Activated effector memory CD4-positive, alpha-beta T cell treated with Interleukin-2 at 50 U/mL for 16 hours (primary cell): ENCODE measurements around the gene EIF4E3.

Source experiments
- DNase-seq: peaks from one replicate; pipeline ENCODE4 v3.0.0-alpha.2; 2020

The EIF4E3 gene

DNA sequence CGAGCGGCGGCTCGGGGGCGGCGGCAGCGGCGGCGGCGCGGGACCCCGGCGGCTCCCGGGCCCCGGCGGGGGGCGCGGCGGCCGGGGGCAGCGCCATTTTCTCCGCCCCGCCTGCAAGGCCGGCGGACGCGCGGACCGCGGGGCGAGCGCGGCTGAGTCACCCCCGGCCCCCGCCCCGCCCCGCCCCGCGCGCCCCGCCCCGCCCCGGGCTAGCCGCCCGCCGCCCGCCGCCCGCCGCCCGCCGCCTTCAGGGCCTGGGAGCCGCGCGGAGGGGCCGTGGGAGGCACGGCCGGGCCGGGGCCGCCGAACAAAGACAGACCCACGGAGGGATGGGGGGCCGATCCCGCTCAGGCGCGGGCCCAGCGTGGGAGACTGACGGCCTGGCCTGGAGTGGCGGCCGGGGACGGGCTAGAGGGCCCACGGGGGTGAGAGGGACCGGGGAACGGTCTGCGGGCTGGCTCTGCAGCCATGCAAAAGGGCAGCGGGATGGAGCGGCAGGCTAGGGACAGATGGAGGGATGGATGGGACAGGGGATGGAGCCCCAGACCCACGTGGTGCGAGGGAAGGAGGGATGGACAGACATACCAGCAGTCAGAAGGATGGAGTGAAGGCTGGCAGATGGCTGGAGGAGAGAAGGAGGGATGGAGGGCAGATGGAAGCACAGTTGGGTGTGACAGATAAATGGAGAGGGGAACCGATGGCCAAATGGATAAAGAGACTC, at the start of gene EIF4E3:
Gene EIF4E3 (minus strand): TSS at position 132 of the 721 bp plus-strand sequence. CDS start 35 bp downstream, at position 97.
- no peak for DNase-seq

DNA sequence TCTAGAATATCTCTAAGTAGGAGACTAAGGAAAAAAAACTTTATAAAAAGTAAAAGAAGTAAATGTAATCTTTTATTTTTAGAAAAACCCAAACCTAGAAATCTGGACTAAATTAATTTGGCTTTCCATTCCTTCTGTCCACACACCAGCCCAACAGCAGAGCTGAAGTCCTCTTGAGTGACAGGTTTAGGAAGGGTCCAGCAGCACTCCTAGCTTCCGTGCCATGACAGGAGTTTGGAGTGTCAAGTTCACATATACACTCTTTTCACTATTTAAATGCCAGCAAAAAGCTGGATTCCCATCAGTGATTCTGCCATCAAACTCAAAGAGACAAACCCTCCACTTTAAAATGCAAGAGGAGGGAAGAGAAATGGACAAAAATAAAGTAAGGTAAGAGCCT, 46.7 kb upstream of the EIF4E3 start:
- no peak for DNase-seq

DNA sequence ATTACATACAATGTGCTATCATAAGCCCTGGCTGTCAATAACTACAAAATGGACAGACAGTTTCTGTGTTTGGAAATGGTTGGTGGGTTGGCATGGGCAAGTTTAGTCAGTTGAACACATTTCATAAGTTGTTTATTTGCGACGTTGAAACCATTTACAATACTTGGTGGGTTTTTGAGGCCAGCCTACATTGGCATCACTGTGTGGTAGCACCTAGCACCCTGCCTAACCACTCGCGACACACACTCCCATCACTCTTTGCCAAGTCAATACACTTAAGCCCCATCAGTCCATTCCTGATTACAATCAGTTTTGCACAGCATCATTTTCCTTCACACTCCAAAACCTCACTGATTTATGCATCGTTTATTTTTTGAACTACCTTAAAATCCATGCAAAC, 45.9 kb upstream of the EIF4E3 start:
- DNase-seq, result no peak

DNA sequence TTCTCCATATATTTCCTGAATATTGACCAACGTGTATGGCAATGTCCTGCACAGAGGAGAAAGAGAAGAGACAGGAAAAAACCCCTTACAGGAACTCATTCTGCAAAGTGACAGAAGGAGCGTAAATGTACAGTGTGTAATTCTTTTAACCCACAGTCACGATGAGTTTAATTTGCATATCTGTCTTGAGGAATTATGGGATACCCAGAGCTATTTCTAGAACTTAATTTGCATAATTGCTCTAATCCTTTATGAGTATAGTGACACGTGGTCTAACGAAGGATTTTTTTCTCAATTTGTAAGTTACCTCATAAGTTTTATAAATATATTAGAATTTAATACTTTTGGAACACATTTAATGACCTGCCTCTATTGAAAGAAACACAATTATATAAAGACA, 38.2 kb upstream of the EIF4E3 start:
- no peak for DNase-seq

DNA sequence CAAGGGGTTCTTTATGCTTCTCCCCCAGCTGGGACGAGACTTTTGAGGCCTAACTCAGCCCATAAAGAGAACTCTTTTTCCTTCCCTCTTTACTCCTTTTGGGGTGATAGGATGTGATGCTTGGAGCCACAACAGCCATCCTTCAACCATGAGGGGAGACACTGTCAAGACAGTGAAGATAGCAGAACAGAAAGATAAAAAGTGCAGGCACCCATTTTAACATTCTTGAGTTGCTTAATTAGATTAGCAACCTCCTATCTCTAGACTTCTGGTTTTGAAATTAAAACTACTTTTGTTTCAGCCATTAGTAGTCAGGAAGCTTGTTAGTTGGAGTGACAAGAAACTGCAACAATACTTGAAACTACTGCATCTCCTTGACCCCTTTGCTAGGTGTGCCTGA, 34.9 kb upstream of the EIF4E3 start:
- DNase-seq, result no peak

DNA sequence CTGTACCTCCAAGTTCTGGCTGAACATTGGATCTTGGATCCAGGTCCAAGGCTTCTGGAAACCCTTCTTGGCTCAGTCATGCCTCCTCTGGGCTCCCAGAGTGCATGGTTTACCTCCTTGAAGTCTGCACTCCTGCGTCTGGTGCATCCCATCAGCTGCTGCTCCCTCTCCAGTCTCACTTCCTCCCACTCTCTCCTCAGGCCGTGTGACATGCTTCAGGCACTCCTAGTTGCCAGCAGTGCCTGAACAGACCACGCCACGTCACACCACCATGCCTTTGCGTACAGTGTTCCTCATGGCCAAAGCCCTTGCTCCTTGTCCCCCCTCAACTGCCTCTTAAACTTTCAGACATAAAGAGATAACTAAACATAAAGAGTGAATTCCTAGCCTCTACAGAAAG, 34.2 kb upstream of the EIF4E3 start:
- DNase-seq, result no peak

DNA sequence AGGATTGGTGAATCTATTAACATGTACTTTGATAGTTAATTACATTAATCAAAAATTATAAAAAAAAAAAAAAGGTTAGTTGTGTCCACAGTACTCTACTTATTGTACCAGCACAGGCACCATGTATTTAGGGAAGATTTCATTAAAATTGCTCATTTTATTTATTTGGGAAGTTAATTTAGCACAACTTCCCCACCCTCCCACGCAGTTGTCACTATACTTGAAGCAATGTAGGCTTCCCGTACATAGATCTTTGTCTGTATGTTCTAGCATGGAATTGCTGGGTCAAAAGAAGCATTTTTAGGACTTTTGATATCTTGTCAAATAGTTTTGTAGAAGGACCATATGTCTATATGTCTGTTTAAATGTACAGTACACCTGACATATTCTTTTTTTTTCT, 32.9 kb upstream of the EIF4E3 start:
- no peak for DNase-seq

DNA sequence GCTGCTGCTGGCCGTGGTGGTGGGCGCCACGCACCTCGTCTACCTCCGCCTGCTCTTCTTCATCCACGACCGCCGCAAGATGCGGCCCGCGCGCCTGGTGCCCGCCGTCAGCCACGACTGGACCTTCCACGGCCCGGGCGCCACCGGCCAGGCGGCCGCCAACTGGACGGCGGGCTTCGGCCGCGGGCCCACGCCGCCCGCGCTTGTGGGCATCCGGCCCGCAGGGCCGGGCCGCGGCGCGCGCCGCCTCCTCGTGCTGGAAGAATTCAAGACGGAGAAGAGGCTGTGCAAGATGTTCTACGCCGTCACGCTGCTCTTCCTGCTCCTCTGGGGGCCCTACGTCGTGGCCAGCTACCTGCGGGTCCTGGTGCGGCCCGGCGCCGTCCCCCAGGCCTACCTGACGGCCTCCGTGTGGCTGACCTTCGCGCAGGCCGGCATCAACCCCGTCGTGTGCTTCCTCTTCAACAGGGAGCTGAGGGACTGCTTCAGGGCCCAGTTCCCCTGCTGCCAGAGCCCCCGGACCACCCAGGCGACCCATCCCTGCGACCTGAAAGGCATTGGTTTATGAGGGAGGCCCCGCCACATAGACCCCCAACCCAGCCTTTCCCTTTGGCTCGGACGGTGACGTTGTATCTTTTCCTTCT, 29.5 kb upstream of the EIF4E3 start:
- DNase-seq, result no peak

DNA sequence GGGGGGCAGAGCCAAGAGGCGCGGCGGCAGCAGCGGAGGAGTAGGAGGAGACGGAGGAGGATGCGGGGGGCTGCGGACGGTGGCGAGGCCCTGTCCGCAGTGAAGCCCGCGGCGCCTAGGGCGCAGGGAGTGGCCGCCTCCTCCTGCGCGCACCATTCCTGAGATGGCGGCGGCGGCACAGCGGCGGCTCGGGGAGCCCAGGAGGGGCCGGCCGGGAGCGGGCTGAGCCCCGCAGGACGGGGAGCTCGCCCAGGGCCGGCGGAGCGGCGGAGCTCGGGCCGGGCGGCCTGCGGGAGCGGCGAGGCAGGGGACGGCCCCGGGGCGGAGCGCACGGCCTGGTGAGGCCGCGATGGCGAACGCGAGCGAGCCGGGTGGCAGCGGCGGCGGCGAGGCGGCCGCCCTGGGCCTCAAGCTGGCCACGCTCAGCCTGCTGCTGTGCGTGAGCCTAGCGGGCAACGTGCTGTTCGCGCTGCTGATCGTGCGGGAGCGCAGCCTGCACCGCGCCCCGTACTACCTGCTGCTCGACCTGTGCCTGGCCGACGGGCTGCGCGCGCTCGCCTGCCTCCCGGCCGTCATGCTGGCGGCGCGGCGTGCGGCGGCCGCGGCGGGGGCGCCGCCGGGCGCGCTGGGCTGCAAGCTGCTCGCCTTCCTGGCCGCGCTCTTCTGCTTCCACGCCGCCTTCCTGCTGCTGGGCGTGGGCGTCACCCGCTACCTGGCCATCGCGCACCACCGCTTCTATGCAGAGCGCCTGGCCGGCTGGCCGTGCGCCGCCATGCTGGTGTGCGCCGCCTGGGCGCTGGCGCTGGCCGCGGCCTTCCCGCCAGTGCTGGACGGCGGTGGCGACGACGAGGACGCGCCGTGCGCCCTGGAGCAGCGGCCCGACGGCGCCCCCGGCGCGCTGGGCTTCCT, 28.8 kb upstream of the EIF4E3 start, which contains the start of gene GPR27:
Gene GPR27 (plus strand): TSS at position 155 of the 909 bp plus-strand sequence. CDS start 195 bp downstream, at position 350.
- no peak for DNase-seq

DNA sequence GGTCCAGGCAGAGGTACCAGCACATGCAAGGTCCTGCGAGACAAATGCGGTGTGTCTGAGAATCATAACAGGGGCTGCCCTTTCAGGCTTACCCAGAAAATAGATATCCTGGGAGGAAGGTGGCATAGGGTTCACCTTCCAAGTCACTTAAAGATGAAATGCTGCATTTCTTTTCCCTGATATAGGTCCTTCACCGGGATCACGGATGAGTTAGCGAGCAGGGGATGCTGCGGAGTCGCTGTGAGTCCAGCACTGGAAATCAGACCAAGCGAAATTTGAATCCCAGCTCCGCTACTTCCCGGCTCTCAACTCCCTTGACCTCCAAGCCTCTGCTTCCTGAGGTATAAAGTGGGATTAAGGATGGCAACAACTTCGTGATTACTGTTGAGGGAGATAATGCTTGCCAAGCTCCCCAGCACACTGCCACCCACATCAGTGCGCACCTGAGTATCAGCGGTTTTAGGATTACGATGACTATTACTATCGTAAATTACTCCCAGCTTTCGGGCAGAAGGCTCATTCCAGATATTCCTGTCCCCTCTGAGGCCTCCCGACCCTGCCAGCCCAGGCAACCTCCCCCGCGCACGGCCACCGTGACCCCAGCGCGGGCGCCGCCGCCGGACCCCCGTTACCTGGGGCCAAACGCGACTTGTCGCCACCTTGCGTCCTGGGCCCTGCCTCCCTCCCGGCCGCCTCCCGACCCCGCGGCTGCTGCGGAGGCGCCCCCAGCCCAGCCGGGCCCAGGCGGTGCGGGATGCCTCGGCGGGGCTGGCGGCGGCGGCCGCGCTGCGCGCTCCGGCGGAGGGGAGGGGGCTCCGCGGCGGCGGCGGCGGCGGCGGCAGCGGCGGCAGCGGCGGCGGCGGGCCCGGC, 27.9 kb upstream of the EIF4E3 start:
- DNase-seq, result no peak

DNA sequence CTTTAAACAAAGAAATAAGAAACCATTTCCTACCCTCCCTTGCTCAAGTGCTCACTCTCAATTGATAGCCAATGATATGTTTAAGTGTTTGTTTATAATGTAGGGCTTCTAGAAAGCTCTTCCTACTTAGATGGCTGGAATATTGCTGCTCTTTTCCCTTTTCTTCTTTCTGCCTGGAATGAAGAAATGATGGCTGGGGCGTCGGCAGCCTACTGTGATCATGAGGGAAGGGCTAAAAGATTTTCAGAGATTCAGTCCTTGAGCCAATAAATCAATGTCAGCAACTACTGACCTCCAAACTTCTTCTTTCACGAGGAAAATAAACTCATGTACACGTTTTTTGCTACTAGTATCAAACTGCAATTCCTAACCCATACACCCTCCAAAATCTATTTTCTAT, 26.4 kb upstream of the EIF4E3 start:
- no peak for DNase-seq

DNA sequence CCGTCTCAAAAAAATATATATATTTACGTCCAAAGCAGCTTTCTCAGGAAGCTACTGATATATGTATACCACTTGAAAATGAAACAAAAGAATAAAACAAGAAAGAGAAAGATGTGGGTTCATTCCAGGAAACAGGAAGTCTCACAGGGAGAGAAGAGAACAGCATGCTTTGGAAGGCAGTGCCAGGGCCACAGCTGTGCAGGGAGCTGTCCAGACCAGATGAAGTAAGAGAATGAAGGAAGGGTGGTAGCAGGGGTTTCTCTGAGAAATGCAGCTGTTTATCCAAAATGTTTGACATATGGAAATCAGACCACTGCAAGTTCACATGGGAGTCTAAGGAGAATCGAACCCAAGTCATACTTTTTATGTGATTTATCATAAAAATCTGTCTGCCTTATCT, 19.5 kb upstream of the EIF4E3 start:
- no peak for DNase-seq

DNA sequence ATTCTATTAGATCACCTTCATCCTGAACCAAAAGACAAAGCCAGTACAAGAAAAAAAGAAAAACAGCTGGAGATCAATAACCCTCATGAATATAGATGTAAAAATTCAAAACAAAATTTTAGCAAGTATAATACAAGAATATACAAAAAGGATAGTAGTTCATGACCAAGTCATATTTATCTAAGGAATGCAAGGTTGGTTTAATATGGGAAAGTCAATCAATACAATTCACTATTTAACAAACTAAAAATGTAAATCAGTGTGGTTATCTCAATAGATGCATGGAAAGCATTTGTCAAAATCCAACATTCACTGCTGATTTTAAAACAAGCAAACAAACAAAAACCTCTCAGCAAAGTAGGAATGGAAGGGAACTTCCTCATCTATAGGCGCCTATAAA, 17.4 kb upstream of the EIF4E3 start:
- no peak for DNase-seq

DNA sequence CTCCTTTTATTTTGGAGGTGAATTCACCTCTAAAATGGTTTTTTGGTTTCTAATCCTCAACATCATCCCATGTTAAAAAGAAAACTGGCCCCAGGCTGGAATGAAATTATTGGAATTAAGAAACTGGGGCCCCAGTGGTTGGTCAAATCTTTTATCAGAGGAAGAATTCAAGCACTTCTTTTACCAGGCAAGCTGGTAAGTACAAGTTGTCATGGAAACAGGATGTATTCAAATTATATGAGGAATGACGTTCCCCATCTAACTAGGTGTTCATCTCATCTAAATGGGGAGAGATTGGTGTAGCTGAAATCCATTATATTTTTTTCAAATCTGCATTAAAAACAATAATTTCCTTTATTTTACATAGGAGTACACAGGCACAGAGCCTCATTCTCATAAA, 9.7 kb upstream of the EIF4E3 start:
- no peak for DNase-seq

DNA sequence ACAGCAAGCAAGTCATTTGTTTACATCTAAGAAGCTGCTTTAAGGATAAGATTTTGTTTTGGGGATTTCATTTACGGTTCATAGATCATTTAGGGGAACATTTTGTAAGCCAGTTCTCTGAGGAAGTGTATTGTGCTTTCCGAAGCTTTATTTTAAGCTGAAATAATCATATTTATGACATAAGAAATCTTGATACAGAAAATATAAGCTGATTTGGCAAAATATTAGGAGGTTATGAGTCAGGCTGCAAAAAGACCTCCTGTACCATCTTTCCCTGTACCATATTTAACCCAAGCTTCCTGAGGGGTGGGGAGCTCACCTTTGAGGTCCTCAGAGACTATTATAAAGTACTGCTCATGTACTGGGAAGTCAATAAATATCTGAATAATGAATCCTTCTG, 8.1 kb upstream of the EIF4E3 start:
- DNase-seq, result no peak

DNA sequence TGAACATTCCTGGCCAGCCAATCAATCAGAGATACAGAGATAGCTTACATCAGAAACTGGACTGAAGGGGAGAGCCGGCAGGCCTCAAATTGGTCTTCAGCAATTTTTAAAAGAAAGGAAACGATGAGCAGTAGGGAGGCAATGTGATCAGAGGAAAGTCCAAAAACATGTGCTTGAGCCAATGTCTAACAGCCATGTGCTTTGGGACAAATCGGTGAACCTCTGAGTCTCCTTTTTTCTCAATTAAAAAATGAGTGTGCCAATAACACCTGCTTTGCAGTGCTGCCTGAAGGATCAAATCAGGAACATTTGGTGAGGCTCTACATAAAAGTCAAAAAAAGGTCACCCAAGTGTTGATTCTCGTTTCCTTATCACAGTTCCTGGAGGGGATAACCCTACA, 7.4 kb upstream of the EIF4E3 start:
- no peak for DNase-seq

DNA sequence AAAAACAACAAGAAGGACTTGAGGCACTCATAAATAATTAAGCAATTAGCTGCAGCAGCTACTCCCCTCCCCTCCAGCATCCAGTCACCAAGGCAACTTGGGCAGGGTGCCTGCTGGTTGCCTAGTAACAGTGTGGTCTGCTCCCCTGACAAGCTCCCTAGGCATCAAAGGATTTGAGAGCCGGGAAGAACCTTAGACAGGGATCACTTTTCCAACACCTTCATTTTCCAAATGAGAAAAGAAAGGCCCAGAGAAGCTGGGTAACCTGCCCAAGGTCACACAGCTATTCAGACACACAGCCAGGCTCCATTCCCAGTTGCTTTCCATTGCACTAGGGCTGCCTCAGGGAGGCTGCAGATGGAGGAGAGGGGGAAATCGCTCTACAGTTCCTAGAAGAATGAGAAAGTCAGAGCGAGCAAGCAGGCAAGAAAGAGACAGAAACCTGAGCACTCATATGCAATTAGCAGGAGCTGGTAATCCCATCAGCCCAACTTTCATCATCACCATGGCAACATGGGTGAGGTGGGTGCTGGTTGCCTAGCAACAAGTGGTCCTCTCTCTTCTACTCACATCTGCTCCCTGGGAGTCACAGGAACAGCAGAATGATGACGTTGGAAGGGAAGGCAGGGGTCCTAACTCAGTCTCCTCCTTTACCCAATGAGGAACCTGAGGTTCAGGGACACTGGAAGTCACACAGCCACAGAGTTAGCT, 3.6 kb upstream of the EIF4E3 start:
- no peak for DNase-seq

DNA sequence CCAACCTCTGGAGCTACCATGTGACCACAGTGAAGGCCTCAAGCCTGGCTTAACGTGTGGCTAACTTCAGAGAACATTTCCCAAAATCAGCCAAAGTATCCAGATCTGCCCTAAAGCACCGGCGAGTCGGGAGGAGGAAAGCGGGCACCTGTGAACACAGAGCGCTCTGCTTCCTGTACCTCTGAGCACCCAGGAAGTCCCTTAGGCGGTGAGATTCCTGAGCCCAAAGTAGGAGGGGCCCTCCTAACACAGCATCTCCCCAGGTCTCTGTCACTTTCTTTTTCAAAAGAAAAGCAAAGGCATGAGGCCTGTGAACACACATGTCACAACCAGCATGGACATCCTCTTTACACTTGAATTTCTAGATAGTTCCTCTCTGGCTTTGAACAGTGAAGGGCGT, 944 bp upstream of the EIF4E3 start:
- DNase-seq, result no peak

DNA sequence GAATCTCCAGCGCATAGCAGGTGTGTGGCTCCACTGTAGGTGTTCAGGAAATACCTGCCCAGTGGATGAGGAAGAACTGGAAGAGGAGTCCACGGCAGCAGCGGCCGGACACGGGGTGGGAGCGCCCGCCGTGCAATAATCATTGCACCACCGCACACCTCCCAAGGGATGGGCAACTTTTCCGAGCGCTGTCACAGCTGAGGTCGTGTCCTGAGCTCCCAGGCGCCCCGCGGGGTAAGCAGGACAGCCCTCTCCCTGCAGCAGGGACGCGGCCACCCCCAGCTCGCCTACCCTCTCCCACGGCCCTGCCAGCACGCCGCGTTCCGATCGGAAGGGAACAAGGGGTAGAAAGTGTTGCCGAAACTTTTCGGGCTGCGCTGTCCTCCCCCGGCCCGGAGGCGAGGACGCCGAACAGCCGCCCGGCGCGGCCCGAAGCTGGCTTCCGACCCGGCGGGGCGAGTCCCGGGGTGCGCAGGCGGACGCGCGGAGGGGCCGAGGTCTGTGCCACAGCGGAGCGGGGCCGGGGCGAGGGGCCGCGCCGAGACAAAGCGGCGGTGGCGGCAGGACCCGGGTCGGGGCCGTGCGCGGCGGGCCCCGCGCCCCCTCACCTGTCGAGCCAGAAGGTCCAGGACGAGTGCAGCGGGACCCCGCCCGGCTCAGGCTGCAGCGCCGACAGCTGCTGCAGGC, 475 bp downstream of the EIF4E3 start:
- no peak for DNase-seq

DNA sequence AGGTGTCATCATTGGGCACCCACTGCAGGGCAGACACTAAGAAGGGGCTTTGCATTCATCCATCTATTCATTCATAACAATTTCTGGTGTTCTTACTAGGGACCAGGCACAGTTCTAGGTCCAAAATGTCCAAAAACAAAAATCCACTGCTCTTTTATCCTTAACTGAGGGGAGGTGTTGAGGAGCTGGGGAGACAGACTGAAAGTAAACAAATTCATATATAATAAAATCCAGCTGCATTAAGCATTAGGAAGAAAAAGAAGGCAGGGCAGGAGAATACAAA, 1.1 kb downstream of the EIF4E3 start:
- DNase-seq, result no peak

DNA sequence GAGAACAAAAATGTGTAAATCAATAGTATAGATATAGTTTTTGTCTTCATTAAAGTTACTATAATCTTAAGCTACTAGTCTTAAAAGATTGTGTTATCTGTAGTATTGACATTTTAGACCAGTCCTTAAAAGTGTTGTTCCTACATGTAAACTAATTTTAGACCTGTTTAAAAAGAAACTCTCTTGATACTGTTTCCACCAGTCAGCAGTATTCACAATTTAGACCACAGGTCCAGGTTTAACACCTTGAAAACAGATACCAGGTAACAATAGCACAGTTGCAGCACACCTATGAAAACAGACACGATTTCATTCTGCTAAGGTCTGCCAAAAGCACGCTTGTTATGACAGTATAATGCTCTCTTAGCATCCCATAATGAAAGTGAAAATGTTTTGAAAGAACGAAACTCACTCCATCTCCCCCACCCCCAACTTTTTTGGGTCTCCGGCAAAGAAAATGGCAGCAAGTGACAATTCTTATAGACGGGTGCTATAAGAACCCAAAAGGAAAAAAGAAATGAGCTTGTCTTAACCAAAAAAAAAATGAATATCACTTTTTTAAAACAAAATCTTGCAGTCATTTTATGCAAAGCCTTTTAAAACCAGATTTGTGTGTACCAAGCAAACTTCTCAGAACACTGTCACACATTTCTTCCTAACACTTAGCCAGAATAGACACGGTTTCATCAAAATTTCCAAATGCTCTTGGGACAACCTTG, 1.6 kb downstream of the EIF4E3 start:
- no peak for DNase-seq
